PC-3 (cell line): ENCODE measurements around the gene MSI2. TPM values are rescaled to one million over a fixed set of nuclear protein-coding genes. Genes with fewer than 3 reads are reported as not detected.

Experiments used
- ATAC-seq: fragments of 200-7000 bp; cut with Tn5 transposase; 2 replicates; pipeline ENCODE4 v1.9.1; 2020; ENCODE audit warnings: mild to moderate bottlenecking, moderate library complexity
- BruUV-seq: library from RNA; stranded (reverse); fragments of 400-500 nt; replicated peaks from 2 replicates; lab custom pipeline; 2021; lab: Mats Ljungman, UMichigan
- CTCF ChIA-PET: fragments of 300-600 bp; sonication (Branson Sonifier 250); formaldehyde crosslinking; loops from one replicate; lab custom pipeline; 2022; ENCODE audit warnings: antibody characterized with exemption; lab: Charles Lee
- POLR2A ChIA-PET: fragments of 300-600 bp; sonication (Branson Sonifier 250); formaldehyde crosslinking; loops from one replicate; lab custom pipeline; 2022; ENCODE audit warnings: antibody characterized with exemption; ENCODE audit not compliant: unreplicated experiment; lab: Charles Lee
- DNase-seq: peaks from one replicate; pipeline ENCODE4 v3.0.0-alpha.2; 2015
- H2AFZ ChIP-seq: fragments of 300-600 bp; sonication (generic); 2 replicates; pipeline ENCODE4 v1.6.0; 2016; ENCODE audit warnings: antibody characterized with exemption, low read length
- H3F3A ChIP-seq: fragments of 300-600 bp; sonication (generic); one replicate; pipeline ENCODE4 v1.6.0; 2017; ENCODE audit warnings: antibody characterized with exemption, low read length, control low read depth, mild to moderate bottlenecking; ENCODE audit not compliant: unreplicated experiment
- H3K27ac ChIP-seq: fragments of 300-600 bp; sonication (generic); 2 replicates; pipeline ENCODE4 v1.5.1; 2016; ENCODE audit warnings: mild to moderate bottlenecking, low read length
- H3K27me3 ChIP-seq: fragments of 300-600 bp; sonication (generic); 2 replicates; pipeline ENCODE4 v1.6.1; 2016; ENCODE audit warnings: low read length, mixed read lengths
- H3K36me3 ChIP-seq: fragments of 300-600 bp; sonication (generic); 2 replicates; pipeline ENCODE4 v1.6.1; 2016; ENCODE audit warnings: low read depth, mixed run types, low read length, mixed read lengths
- H3K4me1 ChIP-seq: fragments of 300-600 bp; sonication (generic); 2 replicates; pipeline ENCODE4 v1.5.1; 2016; ENCODE audit warnings: low read length; ENCODE audit not compliant: insufficient read depth
- H3K4me2 ChIP-seq: fragments of 300-600 bp; sonication (generic); 2 replicates; pipeline ENCODE4 v1.6.0; 2016; ENCODE audit warnings: low read length
- H3K4me3 ChIP-seq: fragments of 300-600 bp; sonication (generic); 2 replicates; pipeline ENCODE4 v1.5.1; 2016; ENCODE audit warnings: mild to moderate bottlenecking, low read length, mixed read lengths
- H3K79me2 ChIP-seq: fragments of 300-600 bp; sonication (generic); 2 replicates; pipeline ENCODE4 v1.6.1; 2017; ENCODE audit warnings: low read length, mixed read lengths
- H3K9ac ChIP-seq: fragments of 300-600 bp; sonication (generic); 2 replicates; pipeline ENCODE4 v1.6.0; 2016; ENCODE audit warnings: mild to moderate bottlenecking, low read length
- H3K9me2 ChIP-seq: fragments of 300-600 bp; sonication (generic); replicated peaks from 2 replicates; pipeline ENCODE4 v1.6.1; 2016; ENCODE audit warnings: mixed run types, low read length, mixed read lengths
- H3K9me3 ChIP-seq: fragments of 300-600 bp; sonication (generic); 2 replicates; pipeline ENCODE4 v1.6.1; 2016; ENCODE audit warnings: low read length, mixed read lengths
- H4K20me1 ChIP-seq: fragments of 300-600 bp; sonication (generic); 2 replicates; pipeline ENCODE4 v1.6.1; 2016; ENCODE audit warnings: low read length, mixed read lengths
- CTCF ChIP-seq: fragments of 300-600 bp; sonication (generic); conservative IDR thresholded peaks from 2 replicates; pipeline ENCODE4 v1.5.1; 2017; ENCODE audit warnings: antibody characterized with exemption, low read depth, mild to moderate bottlenecking, low read length
- EZH2 ChIP-seq: fragments of 300-600 bp; sonication (generic); IDR thresholded peaks from one replicate; pipeline ENCODE4 v1.6.1; 2017; ENCODE audit warnings: antibody characterized with exemption, mild to moderate bottlenecking, low read length; ENCODE audit not compliant: unreplicated experiment
- EZH2phosphoT487 ChIP-seq: fragments of 300-600 bp; sonication (generic); IDR thresholded peaks from 2 replicates; pipeline ENCODE4 v1.6.1; 2018; ENCODE audit warnings: mild to moderate bottlenecking, antibody characterized with exemption, low read length, borderline replicate concordance
- intact Hi-C: fragments of 100-400 bp; cut with micrococcal nuclease; formaldehyde crosslinking; loops from 2 replicates; pipeline ENCODE4 v1.9.0; 2023
- total RNA-seq: library from RNA; depleted of rRNA; stranded (reverse); fragments of >200 nt; gene quantifications from 2 replicates; pipeline ENCODE4 v1.2.3, GENCODE V29; 2014

Gene MSI2
- total RNA-seq, 1 experiment from 2014 or later = 54.7 TPM

DNA sequence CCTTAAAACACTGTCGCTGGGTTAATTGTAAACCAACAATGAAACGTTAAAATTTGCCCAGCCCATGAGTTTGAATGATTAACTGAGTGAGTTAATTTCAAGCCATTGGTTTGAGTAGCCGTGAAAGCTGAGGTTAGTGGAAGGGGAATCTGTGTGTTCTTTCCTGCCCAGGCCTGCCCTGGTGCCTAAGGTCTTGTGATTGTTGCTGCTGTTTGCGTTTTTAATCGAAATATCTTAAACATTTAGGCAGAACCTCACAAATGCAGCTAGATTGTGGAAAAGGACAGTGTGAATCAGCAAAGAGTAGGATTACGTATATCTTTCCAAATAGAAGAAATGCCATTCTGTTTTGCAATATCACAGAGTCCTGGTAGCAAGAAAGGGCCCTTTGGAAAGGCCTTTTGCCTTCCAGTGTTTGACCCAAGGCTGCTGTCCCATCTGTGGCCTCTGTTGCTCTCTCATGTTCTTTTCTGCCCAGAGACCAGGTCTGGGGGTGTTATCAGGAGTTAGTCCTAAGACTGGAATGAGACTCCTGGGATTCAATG, 113.8 kb downstream of the MSI2 start:
- Histone ChIP-seq H3K4me3 (no peak overlapping the region), H3K9me2 (no peaks in the 10 kb centered on the region), H3K27ac (peak overlapping the region; percentile 61), H3K79me2 (peaks cover 7% of the 10 kb centered on the region; the same call in 1 of the 2 replicates), H3K36me3 (peaks cover 7% of the 10 kb centered on the region; the same call in 1 of the 2 replicates), H3F3A (peaks cover 6% of the 10 kb centered on the region), H4K20me1 (no peaks in the 10 kb centered on the region), H3K4me1 (peaks cover 56% of the 10 kb centered on the region), H3K4me2 (peak overlapping the region; percentile 54), H3K27me3 (no peaks in the 10 kb centered on the region), H2AFZ (no peak overlapping the region), H3K9ac (peak overlapping the region; percentile 1; the same call in 1 of the 2 replicates), H3K9me3 (peaks cover 8% of the 10 kb centered on the region; the same call in 1 of the 2 replicates)
- ATAC-seq = peak; percentile 42
- TF ChIP-seq EZH2 (no peak), EZH2phosphoT487 (no peak), CTCF (no peak)
- DNase-seq = peak; percentile 73
- POLR2A ChIA-PET = no interaction called here
- no TSS peak for BruUV-seq
- CTCF ChIA-PET = no interaction called here
- intact Hi-C loops = loop anchor here (2.0 to 10.0 kb wide), 2 partner anchors 39 to 145 kb away; no protein-coding TSS in a partner anchor

DNA sequence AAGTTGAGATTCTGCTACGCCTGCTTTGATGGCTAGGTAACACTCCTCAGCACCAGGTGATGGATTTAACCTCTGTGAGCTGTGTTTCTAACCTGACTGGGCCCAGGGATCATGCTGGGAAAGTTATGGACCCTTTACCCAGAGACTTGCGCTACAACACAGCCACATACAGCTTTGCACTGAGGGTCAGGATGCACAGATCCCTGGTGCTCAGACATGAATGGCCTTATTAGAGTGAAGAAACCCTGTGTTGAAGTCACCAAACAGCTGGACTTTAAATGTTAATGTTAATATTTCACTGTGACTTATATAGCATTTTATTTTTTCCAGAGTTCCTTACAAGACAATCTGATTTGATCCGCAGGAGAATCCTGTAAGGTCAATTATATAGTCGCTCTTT, 114.3 kb downstream of the MSI2 start:
- peaks cover 8% of the 10 kb centered on the region; the same call in 1 of the 2 replicates for H3K9me3 ChIP-seq
- BruUV-seq = no TSS peak
- H3K9me2 ChIP-seq = no peaks in the 10 kb centered on the region
- H3K27ac ChIP-seq = peak overlapping the region; percentile 61
- peaks cover 7% of the 10 kb centered on the region; the same call in 1 of the 2 replicates for H3K36me3 ChIP-seq
- TF ChIP-seq CTCF = no peak
- no peak for TF ChIP-seq EZH2
- no peak for TF ChIP-seq EZH2phosphoT487
- no peaks in the 10 kb centered on the region for H4K20me1 ChIP-seq
- ChIA-PET CTCF (no interaction called here), POLR2A (no interaction called here)
- ATAC-seq = no peak
- peaks cover 6% of the 10 kb centered on the region for H3F3A ChIP-seq
- peaks cover 56% of the 10 kb centered on the region for H3K4me1 ChIP-seq
- H3K4me3 ChIP-seq = no peak overlapping the region
- intact Hi-C loops = loop anchor here (2.0 to 10.0 kb wide), 2 partner anchors 38 to 144 kb away; no protein-coding TSS in a partner anchor
- H3K4me2 ChIP-seq = peak overlapping the region; percentile 54
- DNase-seq = no peak
- no peaks in the 10 kb centered on the region for H3K27me3 ChIP-seq
- no peak overlapping the region for H2AFZ ChIP-seq
- H3K9ac ChIP-seq = no peak overlapping the region
- H3K79me2 ChIP-seq = peaks cover 7% of the 10 kb centered on the region; the same call in 1 of the 2 replicates

- no peak overlapping the region for H2AFZ ChIP-seq
- peaks cover 7% of the 10 kb centered on the region; the same call in 1 of the 2 replicates for H3K79me2 ChIP-seq
- no peak overlapping the region for H3K9ac ChIP-seq
- intact Hi-C loops = loop anchor here (2.0 to 10.0 kb wide), 3 partner anchors 51 to 291 kb away; no protein-coding TSS in a partner anchor
- H3K4me2 ChIP-seq = peak overlapping the region; percentile 63
- BruUV-seq = no TSS peak
- ATAC-seq = peak; percentile 64
- CTCF ChIA-PET = interaction anchor here (0.6 kb wide), 1 partner anchor 186 kb away, joined by 4 read pairs; no protein-coding TSS in a partner anchor
- peaks cover 6% of the 10 kb centered on the region for H3F3A ChIP-seq
- peak; percentile 95 for DNase-seq
- H3K9me2 ChIP-seq = no peaks in the 10 kb centered on the region
- H3K27ac ChIP-seq = peak overlapping the region; percentile 34
- H3K4me1 ChIP-seq = peaks cover 49% of the 10 kb centered on the region
- POLR2A ChIA-PET = interaction anchor here (0.7 to 0.8 kb wide), 2 partner anchors 115 to 466 kb away, joined by 4 read pairs; no protein-coding TSS in a partner anchor
- H4K20me1 ChIP-seq = no peaks in the 10 kb centered on the region
- H3K9me3 ChIP-seq = peaks cover 8% of the 10 kb centered on the region; the same call in 1 of the 2 replicates
- no peak for TF ChIP-seq CTCF
- no peak for TF ChIP-seq EZH2
- no peak for TF ChIP-seq EZH2phosphoT487
- H3K27me3 ChIP-seq = no peaks in the 10 kb centered on the region
- peak overlapping the region; percentile 3; the same call in 1 of the 2 replicates for H3K4me3 ChIP-seq
- peaks cover 7% of the 10 kb centered on the region; the same call in 1 of the 2 replicates for H3K36me3 ChIP-seq
These were observed 115.8 kb downstream of the MSI2 start for GRCh38 chr17:57372156-57372555.
